A172 (cell line): ENCODE results near the gene COLEC12. TPM values are rescaled to one million over a fixed set of nuclear protein-coding genes. Genes with fewer than 3 reads are reported as not detected.
A peak's percentile ranks its signal among the peaks of the same experiment; 100 is the strongest.

Experiments
- DNase-seq: peaks from one replicate; pipeline ENCODE4 v3.0.0-alpha.2; 2015; ENCODE audit warnings: low spot score
- total RNA-seq: library from RNA; depleted of rRNA; stranded (reverse); fragments of >200 nt; shearing (Covaris generic); gene quantifications from 2 replicates; pipeline ENCODE4 v1.2.3, GENCODE V29; 2014

Gene COLEC12
- total RNA-seq, 1 experiment from 2014 or later, result not detected

DNA sequence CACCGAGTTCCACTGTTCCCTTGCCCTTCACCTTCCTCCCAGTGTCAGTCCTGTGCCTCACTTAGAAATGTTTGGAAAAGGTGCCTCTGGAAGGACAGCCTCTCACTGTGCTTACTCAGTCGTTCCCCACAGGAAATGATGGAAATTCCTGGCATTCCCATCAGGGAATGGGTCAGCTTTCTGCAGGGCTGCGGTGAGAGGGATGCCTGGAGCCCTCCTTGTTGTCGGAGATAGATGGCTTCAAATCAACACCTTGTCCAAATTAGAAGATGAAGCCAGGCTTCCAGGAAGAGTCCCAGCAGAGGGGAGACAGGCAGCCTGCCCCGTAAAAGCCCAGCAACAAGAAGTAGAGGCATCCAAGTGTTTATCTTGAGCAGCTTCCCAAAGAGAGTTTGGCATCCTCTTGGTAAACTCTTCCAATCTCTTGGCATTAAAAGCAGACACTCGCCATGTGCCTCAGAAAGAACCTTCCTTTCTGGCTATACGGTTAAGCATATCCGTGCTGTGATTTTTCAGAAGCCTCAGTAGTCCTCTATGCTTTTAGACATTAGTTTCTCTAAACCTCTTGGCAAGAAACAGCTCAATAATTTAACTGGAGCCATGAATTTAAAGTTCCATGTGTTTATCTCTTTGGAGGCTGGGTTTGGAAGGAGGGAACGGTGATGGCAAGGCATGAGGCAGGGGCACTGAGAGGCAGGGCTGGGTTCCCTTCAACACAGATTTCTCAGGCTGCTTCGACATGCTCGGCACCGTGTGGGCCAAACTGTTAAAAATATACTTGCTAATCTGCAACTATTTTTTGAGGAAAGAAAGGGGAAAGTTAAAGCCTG is 25.1 kb downstream of the COLEC12 start:
- DNase-seq, result peak; percentile 89

GRCh38 chr18:474416-474815 is 26.1 kb downstream of the COLEC12 start:
- peak; percentile 23 for DNase-seq

GRCh38 chr18:473802-474201 is 26.7 kb downstream of the COLEC12 start:
- DNase-seq, result no peak

- DNase-seq, result no peak
Measured at GRCh38 chr18:471716-472115, 28.8 kb downstream of the COLEC12 start.

DNA sequence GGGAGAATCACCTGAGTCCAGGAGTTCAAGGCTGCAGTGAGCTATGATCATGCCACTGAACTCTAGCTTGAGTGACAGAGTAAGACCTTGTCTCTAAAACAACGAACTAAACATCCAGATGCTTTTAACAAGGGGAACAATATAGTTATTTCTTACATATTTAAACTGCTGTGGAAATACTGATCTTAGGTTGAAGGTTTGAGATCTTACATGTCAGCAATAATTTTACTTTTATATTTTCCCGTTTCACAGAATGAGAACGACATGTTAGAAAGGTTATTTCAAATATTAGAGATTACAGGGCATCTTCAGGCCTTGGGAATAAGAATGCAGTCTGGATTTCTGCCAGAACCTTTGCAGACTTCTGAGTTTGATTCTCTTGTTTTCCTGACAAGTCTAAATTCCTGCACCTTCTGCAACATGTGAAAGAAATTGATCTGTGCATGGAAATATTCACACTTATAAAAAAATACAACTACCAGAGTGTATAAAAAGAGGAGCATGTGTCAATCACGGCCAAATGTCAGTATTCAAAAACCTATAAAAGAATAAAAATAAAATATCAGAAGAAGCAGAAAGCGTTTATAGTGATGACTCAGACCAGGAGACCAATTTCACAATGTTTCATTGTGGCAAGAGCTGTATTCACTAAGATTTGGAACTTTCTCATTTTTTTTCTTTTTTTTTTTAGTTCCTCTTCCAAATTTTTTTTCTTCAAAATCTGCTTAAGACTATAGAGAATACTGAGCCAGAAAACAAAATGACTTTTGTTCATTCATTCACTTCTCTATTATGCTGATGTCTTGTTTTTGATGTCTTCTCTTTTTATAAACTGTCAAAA is 29.6 kb downstream of the COLEC12 start:
- no peak for DNase-seq

GRCh38 chr18:468955-469790 is 31.3 kb downstream of the COLEC12 start:
- no peak for DNase-seq

GRCh38 chr18:463827-464541 is 36.5 kb downstream of the COLEC12 start:
- DNase-seq, result no peak

DNA sequence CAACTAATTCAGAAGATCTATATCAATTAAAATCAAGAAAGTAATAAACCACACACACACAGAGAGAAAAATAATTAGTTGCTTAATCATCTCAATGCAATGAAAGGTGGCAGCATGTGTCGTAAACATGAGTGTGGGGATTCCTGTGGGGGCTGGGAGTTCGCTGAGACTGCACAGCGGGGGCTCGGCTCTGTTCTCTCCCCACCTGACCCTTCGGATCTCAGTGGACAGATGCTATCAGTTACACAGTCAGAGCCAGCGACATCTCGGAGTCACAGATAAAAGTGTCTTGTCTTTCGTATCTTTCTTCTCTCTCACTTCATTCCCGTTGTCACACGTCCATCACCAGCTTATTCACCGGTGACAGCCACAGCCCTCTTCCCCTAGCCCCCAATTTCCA is 37.1 kb downstream of the COLEC12 start:
- DNase-seq, result no peak

DNA sequence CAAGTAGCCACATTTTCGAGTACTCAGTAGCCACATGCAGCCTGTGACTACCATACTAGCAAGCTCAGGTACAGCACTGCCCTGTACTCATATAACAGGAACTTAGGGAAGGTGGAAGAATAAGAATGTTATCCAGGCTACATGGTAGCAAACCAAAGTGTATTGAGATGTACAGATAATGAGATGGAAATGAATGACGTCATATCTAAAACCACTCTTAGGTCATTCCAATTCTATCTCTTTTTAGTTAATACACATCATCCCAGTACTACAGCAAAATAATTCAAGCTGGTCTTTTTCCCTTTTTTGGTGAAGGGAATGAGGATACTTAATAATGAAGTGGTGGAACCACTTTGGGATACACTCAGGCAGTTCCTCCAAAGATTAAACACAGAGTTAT is 38.7 kb downstream of the COLEC12 start:
- no peak for DNase-seq

- DNase-seq, result no peak
Measured at GRCh38 chr18:460791-461190, 39.7 kb downstream of the COLEC12 start.

DNA sequence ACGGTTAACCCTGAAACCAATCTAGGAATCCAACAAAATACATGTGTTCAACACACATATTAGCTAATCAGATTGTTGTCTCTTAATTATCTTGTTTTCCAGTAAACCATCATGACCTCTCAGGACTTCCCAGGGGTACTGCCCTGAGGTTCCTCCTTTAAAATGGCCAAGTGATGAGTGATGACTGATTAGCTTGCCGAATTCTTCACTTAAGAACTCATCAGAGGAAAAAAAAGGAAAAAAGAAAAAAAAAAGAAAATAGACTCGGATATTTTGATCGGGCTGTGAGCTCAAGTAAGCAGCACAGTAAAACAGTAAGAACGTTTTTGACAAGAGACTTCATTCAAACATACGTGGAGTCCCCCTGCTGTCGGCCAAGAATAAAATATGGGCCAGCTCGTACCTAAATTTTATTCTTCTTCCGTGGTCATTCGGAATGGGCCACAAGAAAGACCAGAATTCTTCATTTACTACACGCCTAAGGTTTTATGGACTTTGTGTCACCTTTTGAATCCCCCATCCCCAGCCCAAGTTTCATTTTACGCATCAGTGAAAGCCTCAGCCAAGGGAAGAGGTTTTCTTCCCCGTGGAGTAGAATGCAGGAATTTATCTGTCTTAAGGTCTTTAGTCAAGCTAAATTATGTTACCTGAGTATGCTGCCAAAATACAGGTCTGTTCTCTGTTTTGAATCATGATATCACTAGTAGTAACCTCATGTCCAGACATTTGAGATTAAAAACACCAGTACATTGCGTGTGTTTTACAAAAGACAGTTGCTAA is 40.5 kb downstream of the COLEC12 start:
- no peak for DNase-seq

DNA sequence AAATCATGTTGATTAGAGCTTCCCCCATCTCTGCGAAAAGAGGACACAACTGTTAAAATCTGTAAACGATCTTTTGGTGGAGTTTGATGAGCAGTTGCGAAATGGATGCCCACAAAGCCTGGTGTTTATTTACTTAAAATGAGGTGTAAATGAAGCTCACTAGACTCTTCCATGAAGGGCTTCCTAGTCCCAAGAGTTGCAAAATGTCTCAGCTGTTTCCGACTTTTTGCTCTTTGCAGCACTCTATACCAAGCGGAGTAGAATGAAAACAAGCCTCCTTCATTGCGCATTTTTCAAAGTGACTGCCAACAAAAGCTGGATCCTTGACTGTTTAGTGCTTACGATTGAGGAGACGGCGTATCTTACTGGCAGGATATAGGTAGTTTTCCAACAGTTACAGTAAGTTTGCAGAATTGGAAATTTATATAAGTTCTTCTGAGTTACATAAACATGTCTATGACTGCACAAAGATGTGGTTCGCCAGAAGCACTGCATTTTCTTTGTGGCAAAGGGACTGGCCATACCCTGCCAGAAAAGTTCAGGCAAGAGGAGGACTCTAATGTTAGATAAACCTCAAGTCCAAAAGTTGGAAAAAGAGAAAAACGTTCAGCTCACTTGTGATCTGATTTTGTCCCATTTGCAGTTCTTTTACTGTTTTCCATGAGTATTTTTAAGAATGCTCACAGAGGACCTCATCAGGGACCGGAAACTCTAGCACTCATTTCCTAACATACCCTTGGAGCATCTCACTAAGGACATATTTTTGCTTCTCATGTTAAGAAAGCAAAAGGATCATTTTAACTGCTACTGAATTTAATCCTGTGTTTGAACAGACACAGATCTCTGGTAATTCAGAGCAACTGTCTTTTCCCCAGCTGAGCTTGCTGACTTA is 42.7 kb downstream of the COLEC12 start:
- DNase-seq, result no peak

GRCh38 chr18:457140-457519 is 43.4 kb downstream of the COLEC12 start:
- DNase-seq, result no peak

DNA sequence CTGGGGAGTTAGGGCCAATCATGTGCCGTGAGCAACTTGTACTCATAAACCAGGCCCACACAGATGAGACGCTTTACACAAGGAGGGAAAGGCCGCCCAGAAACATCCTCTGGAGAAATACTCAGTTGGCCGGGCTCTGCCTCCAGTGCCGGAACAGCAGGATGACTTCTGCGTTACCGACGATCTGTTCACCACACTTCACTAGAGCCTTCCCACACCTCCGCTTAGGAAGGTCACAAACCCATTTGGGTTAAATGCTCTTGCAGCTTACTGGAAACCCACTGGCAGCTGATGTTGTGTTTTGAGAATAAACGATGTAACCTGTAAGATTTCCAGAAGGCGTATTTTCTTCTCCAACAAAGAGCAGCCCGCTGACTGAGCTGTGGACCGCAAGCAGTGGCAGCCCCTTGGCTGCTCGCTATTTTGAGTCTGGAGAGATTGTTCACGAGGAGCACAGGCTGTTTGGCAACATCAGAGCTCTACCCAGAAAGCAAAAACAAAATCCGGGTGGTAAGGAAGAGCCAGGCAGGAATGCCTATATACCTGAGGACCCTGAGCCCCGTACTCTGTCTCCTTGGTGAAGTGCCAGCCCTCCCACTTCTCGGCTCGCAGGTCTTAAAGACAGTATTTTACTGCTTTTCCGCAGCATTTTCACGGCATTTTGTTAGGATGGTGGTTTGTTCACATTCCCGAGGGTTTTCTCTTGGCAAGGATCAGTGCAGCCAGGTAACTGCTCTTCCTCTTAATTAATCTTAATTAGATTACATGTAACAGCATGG is 44.0 kb downstream of the COLEC12 start:
- no peak for DNase-seq

- no peak for DNase-seq
Measured at GRCh38 chr18:453400-453799, 47.1 kb downstream of the COLEC12 start.

DNA sequence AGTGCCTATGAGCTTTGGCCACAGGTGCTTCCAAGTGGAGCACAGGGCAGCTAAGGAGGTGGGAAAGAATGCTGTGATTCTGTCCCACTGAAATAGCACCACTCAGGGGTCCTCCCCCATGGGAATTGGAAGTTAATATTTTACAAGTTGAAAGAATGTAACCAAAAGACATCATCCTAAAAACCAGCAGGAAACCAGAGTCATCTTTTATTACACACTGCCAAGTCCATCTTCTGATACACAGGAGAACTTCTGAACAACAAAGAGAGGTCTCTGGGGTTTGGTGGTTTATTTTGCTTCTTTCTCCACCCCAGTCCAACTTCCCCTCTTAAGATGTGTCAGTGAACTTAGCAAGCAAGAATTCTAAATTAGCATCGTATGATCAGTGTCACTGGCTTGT is 47.7 kb downstream of the COLEC12 start:
- DNase-seq, result no peak

GRCh38 chr18:449374-449773 is 51.1 kb downstream of the COLEC12 start:
- DNase-seq, result no peak

GRCh38 chr18:448116-448790 is 52.2 kb downstream of the COLEC12 start:
- DNase-seq, result no peak
